GM19238 (cell line): ENCODE measurements around the gene ZCCHC10.
A peak's percentile ranks its signal among the peaks of the same experiment; 100 is the strongest.
"Not testable (repeated sequence)": the region's sequence is repeated elsewhere in the genome, so short reads cannot be mapped to it uniquely, and the experiment has no call there.

Experiments used
- DNase-seq: peaks from one replicate; pipeline ENCODE4 v3.0.0; 2011; ENCODE audit warnings: low spot score; ENCODE audit not compliant: insufficient read length

The ZCCHC10 gene

GRCh38 chr5:133041910-133042309 is 15.6 kb upstream of the ZCCHC10 start:
- no peak for DNase-seq

- no peak for DNase-seq
These were observed 14.9 kb upstream of the ZCCHC10 start for GRCh38 chr5:133041157-133041784.

- not testable (repeated sequence) for DNase-seq
These were observed 10.3 kb upstream of the ZCCHC10 start for GRCh38 chr5:133036677-133037076.

- DNase-seq: no peak
These were observed 8.9 kb upstream of the ZCCHC10 start for GRCh38 chr5:133035224-133035623.

- DNase-seq: no peak
These were observed 7.7 kb upstream of the ZCCHC10 start for GRCh38 chr5:133034064-133034463.

- peak; percentile 20 for DNase-seq
These were observed 6.7 kb upstream of the ZCCHC10 start for GRCh38 chr5:133032852-133033742.

GRCh38 chr5:133030343-133031005 is 4.1 kb upstream of the ZCCHC10 start:
- no peak for DNase-seq

GRCh38 chr5:133029416-133029815 is 3.1 kb upstream of the ZCCHC10 start:
- DNase-seq: no peak

- no peak for DNase-seq
These were observed 360 bp upstream of the ZCCHC10 start for GRCh38 chr5:133026664-133027153.

- DNase-seq: not testable (repeated sequence)
These were observed 6.9 kb downstream of the ZCCHC10 start for GRCh38 chr5:133019471-133019870.

- no peak for DNase-seq
These were observed 8.4 kb downstream of the ZCCHC10 start for GRCh38 chr5:133017964-133018363.

- DNase-seq: no peak
These were observed 10.9 kb downstream of the ZCCHC10 start for GRCh38 chr5:133015466-133015865.

- DNase-seq: not testable (repeated sequence)
These were observed 17.9 kb downstream of the ZCCHC10 start for GRCh38 chr5:133008455-133008854.

- DNase-seq: no peak
These were observed 19.7 kb downstream of the ZCCHC10 start for GRCh38 chr5:133006653-133007052.

- no peak for DNase-seq
These were observed 27.1 kb downstream of the ZCCHC10 start for GRCh38 chr5:132999246-132999645.

GRCh38 chr5:132998556-132998955 is 27.8 kb downstream of the ZCCHC10 start:
- no peak for DNase-seq

GRCh38 chr5:132996307-132996706 is 30.0 kb downstream of the ZCCHC10 start:
- no peak for DNase-seq

- DNase-seq: no peak
These were observed 38.6 kb downstream of the ZCCHC10 start for GRCh38 chr5:132987531-132988408.

- not testable (repeated sequence) for DNase-seq
These were observed 43.4 kb downstream of the ZCCHC10 start for GRCh38 chr5:132982971-132983370.

GRCh38 chr5:132981288-132981687 is 45.1 kb downstream of the ZCCHC10 start:
- no peak for DNase-seq

- DNase-seq: no peak
These were observed 46.4 kb downstream of the ZCCHC10 start for GRCh38 chr5:132979976-132980375.
